Measurements from ENCODE around the gene PANX1.

DNA sequence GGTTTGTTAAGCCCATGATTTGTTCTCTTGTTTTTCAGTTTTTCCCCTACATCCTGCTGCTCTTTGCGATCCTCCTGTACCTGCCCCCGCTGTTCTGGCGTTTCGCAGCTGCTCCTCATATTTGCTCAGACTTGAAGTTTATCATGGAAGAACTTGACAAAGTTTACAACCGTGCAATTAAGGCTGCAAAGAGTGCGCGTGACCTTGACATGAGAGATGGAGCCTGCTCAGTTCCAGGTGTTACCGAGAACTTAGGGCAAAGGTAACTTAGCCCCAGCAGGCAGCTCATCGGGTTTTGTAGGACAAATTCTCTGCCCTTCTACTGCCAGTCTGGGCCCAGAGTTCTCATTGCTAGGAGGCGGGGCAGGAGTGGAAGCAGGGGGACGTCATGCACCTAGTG is 49.7 kb downstream of the PANX1 start:
- TF ChIP-seq, protein P1, sequence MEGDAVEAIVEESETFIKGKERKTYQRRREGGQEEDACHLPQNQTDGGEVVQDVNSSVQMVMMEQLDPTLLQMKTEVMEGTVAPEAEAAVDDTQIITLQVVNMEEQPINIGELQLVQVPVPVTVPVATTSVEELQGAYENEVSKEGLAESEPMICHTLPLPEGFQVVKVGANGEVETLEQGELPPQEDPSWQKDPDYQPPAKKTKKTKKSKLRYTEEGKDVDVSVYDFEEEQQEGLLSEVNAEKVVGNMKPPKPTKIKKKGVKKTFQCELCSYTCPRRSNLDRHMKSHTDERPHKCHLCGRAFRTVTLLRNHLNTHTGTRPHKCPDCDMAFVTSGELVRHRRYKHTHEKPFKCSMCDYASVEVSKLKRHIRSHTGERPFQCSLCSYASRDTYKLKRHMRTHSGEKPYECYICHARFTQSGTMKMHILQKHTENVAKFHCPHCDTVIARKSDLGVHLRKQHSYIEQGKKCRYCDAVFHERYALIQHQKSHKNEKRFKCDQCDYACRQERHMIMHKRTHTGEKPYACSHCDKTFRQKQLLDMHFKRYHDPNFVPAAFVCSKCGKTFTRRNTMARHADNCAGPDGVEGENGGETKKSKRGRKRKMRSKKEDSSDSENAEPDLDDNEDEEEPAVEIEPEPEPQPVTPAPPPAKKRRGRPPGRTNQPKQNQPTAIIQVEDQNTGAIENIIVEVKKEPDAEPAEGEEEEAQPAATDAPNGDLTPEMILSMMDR (conservative IDR thresholded peaks at IDR 0.05; ENCODE audit: low read depth, low read length), result no peak
- TF ChIP-seq EZH2 (IDR thresholded peaks at IDR 0.05; ENCODE audit: borderline replicate concordance, low read depth, low read length, poor library complexity, severe bottlenecking), result no peak

All from A673 (cell line).